Measurements from ENCODE around the gene FOSL2.

DNA sequence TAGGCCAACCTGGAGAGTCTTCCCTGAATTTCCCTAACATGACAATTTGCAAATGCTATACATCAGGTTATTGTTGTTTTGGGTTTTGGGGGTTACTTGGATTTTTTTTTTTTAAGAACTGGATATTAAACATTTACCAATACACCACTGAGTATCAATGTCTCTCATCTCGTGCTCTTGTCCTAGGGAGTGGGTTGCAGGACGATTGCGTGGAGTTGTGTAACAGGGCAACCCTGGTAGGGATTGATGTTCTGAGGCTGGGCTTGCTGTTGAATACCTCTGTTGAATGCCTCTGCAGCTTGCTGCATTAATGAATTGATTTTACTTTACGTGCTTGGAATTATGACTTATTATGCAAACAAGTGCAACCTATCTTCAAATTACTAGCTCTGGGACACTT is 18.8 kb upstream of the FOSL2 start:
- TF ChIP-seq, protein P1, sequence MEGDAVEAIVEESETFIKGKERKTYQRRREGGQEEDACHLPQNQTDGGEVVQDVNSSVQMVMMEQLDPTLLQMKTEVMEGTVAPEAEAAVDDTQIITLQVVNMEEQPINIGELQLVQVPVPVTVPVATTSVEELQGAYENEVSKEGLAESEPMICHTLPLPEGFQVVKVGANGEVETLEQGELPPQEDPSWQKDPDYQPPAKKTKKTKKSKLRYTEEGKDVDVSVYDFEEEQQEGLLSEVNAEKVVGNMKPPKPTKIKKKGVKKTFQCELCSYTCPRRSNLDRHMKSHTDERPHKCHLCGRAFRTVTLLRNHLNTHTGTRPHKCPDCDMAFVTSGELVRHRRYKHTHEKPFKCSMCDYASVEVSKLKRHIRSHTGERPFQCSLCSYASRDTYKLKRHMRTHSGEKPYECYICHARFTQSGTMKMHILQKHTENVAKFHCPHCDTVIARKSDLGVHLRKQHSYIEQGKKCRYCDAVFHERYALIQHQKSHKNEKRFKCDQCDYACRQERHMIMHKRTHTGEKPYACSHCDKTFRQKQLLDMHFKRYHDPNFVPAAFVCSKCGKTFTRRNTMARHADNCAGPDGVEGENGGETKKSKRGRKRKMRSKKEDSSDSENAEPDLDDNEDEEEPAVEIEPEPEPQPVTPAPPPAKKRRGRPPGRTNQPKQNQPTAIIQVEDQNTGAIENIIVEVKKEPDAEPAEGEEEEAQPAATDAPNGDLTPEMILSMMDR (IDR thresholded peaks at IDR 0.05), result no peak
- TF ChIP-seq POLR2A (IDR thresholded peaks at IDR 0.05), result no peak

Measured in vagina (tissue), 2 donors.